NCI-H2029 treated with DMSO at 0.1 percent for 48 hours (cell line): Measurements from ENCODE around the gene TRIP10.
"Not testable (repeated sequence)": the region's sequence is repeated elsewhere in the genome, so short reads cannot be mapped to it uniquely, and the experiment has no call there.

Experiments
- DNase-seq: peaks from one replicate; lab custom pipeline; 2025; lab: John Stamatoyannopoulos, UW

TRIP10 gene

DNA sequence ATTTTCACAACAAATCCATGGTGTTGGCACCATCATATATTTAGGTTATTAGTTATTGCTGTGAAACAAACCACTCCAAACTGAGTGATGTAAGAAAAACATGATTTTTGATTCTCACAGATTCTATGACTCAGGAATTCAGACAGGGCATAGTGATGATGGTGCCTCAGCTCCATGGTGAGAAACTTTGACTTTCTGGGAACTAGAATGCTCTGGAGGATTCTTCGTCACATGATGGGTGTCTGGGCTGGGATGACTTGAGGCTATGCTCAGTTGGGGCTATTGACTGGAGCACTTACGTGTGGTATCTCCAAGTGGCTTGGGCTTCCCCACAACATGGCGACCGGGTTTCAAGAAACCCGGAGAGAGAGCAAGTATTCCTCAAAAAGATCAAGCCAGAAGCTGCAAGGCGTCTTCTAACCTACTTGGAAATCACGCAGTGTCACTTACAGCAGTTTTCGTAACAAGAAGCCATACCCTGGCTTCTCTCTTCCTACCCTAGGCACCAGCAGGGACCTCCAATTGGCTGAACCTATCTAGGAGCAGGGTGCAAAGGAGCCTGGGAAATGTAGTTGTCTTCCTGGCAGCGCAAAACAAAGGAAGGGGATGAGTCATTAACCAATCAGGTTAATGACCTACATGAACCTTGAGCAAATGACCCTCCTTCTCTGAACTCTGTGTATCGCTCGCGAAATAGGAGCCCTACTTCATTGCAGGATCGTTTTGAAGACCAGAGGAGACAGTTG, 55.4 kb downstream of the TRIP10 start:
- DNase-seq, result no peak

DNA sequence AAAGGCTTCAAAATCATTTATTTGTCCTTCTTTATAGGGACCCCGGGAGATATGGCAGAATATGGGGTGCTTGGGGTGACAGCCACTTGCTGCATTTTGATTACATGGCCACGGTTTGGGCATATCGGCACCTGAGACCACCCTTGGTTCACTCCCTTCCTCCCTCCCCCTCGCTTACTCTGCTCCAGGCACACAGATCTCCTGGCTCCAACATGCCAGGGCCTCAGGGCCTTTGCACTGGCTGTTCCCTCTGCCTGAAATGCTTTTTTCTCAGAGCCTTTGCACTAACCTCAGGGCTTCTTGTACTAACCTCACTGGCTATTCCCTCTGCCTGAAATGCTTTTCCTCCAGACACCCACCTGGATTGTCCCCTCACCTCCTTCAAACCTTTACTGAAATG, 56.8 kb downstream of the TRIP10 start:
- DNase-seq, result no peak

DNA sequence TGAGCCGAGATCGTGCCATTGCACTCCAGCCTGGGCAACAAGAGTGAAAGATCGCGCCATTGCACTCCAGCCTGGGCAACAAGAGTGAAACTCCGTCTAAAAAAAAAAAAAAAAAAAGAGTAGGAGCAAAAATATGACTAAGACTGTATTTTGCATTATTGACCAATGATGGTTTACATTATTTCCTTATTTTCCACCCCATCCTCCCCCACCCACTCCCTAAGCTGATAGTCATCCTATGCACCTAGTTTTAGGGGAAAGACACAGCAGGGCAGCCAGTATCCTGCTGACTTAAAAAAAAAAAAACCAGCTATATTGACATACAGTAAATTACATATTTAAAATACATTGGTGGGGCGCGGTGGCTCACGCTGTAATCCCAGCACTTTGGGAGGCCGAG, 58.2 kb downstream of the TRIP10 start:
- no peak for DNase-seq

- DNase-seq, result not testable (repeated sequence)
Observed at GRCh38 chr19:6800160-6800790, 60.8 kb downstream of the TRIP10 start.

GRCh38 chr19:6800991-6801484, 61.6 kb downstream of the TRIP10 start:
- peak; percentile 44 for DNase-seq
